Ectodermal cell (in vitro differentiated cells): ENCODE measurements around the gene NBAS.

Source experiments
- H3K27ac ChIP-seq: 2 replicates; pipeline ENCODE4 v1.7.0; 2013; ENCODE audit warnings: mild to moderate bottlenecking, low read depth, low read length; ENCODE audit not compliant: insufficient read depth, poor library complexity, severe bottlenecking
- H3K27me3 ChIP-seq: 2 replicates; pipeline ENCODE4 v1.7.0; 2013; ENCODE audit warnings: mild to moderate bottlenecking, low read length; ENCODE audit not compliant: insufficient read depth, control insufficient read depth, poor library complexity, severe bottlenecking
- H3K36me3 ChIP-seq: one replicate; pipeline ENCODE4 v1.7.0; 2013; ENCODE audit warnings: low read length; ENCODE audit not compliant: control insufficient read depth, insufficient read depth
- H3K4me1 ChIP-seq: one replicate; pipeline ENCODE4 v1.7.0; 2013; ENCODE audit warnings: low read length; ENCODE audit not compliant: control insufficient read depth, insufficient read depth
- H3K4me3 ChIP-seq: 2 replicates; pipeline ENCODE4 v1.7.0; 2013; ENCODE audit warnings: low read depth, low read length, control low read depth; ENCODE audit not compliant: insufficient read depth
- H3K9me3 ChIP-seq: 2 replicates; pipeline ENCODE4 v1.7.0; 2013; ENCODE audit warnings: mild to moderate bottlenecking, low read length, moderate library complexity; ENCODE audit not compliant: control insufficient read depth
- WGBS, 2 experiments: methylation state at CpG; one replicate each; pipeline ENCODE4 v1.1.7; 2013; ENCODE audit warnings: missing lambda C conversion rate in 2 of 2; 5-methylcytosine and 5-hydroxymethylcytosine counted together

The NBAS gene

DNA sequence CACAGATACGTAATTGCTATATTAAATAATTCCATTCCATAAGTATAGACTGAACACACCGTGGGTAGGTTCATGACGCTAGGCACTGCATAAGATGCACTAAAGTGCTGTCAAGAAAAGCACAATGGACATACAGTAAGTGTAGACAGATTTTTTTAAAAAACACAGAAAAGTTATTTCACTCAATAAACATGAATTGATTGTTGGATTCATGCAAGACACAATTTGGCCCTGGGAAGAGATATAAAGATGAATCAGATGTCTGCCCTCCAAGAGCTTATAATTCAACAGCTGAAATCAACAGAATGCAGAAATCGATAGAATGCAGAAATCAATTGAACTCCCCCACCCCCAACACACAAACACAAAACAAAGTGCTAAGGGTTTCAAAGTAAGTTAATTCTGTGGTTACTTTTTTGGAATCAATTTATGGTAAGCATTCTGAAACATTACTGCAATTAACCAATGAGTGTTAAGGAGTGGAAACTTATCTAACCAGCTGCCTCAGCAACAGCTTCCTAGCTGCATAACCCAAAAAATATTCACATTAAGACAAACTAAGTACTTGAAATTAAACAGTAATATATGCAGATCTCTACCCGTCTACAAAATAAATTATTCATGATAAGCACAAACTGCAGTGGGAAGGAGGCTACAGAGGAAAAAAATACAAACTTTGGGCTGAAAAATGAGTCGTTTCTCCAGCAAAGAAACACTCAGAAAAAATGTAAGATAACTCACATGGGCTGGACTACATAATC is 1.6 kb downstream of the NBAS start:
- no peaks in the 10 kb centered on the region for H3K36me3 ChIP-seq
- peak overlapping the region; percentile 83 for H3K4me3 ChIP-seq
- H3K27ac ChIP-seq = no peak overlapping the region
- 87% methylated on average over 4 to 6 of the region's 6 CpGs for WGBS, 2 experiments
- H3K27me3 ChIP-seq = no peaks in the 10 kb centered on the region
- H3K9me3 ChIP-seq = no peaks in the 10 kb centered on the region
- peaks cover 12% of the 10 kb centered on the region for H3K4me1 ChIP-seq

DNA sequence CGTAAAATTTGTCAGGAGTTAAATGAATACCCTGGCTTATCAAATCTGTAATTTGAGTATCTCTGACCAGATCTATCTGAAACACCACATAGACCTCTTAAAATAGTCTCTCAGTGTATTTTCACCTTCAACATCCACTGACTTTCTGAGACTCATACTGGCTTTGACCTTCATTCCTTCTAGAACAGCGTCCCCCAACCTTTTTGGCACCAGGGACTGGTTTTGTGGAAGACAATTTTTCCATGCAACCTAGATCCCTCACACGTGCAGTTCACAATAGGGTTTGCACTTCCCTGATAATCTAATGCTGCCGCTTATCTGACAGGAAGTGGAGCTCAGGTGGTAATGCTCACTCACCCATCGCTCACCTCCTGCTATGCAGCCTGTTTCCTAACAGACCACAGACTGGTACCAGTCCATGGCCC is 3.2 kb downstream of the NBAS start:
- no peak overlapping the region for H3K4me3 ChIP-seq
- no peaks in the 10 kb centered on the region for H3K9me3 ChIP-seq
- WGBS, 2 experiments = 86 to 91% methylated on average over 5 of the region's 5 CpGs
- H3K27me3 ChIP-seq = no peaks in the 10 kb centered on the region
- H3K4me1 ChIP-seq = peaks cover 12% of the 10 kb centered on the region
- no peak overlapping the region for H3K27ac ChIP-seq
- no peaks in the 10 kb centered on the region for H3K36me3 ChIP-seq

DNA sequence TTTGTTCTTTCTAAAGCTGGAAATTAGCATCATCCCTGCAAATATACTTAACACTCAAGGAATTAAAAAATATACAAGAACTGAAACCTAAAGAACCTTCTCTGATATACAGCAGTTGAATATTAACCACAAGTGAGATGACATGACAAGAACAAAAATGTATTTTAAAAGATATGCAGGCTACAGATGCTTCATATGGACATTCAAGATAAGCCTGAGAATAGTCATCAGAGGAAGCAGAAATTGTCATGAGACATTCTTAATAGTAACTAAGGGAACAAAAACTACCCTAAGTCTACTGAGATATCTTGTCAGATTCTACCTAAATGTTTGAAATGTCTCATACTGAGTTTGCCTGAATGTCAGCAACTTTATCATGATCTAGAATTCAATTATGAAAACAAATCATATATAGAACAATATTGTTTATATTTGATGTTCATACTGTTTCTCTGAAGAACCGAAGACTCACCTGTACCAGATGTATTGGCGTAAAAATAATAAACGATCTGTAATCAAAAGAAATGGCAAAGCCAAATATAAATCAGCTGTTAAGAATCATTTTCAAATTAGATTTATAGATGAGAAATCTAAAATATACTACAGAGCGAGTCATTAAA is 4.7 kb downstream of the NBAS start:
- Histone ChIP-seq H3K9me3 (no peaks in the 10 kb centered on the region), H3K4me3 (no peak overlapping the region), H3K36me3 (no peaks in the 10 kb centered on the region), H3K27ac (no peak overlapping the region), H3K27me3 (no peaks in the 10 kb centered on the region), H3K4me1 (peaks cover 1% of the 10 kb centered on the region)
- no CpG with 5 or more reads among the region's 4 CpGs for WGBS, 2 experiments

DNA sequence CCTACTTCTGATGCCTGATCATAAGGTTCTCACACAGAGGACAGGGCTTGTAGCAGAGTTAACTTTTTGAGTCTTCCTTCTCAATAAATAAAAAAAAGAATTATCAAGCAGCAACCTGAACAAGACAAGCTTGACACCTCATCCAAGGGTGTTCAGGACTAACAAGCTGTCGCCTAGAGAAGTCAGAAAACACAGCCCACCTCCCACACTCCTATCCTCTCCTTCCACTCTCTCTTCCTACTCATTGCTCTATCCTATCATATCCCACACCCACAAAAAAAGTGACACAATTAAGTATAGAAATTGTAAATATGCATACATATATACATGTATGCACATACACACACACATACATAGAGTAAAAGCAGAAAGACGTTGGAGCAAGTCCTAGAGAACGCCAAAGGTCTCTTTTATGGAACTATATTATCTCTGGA is 5.4 kb downstream of the NBAS start:
- 93 to 99% methylated on average over 3 of the region's 3 CpGs for WGBS, 2 experiments
- Histone ChIP-seq H3K9me3 (no peaks in the 10 kb centered on the region), H3K27ac (no peak overlapping the region), H3K4me1 (no peaks in the 10 kb centered on the region), H3K27me3 (no peaks in the 10 kb centered on the region), H3K36me3 (no peaks in the 10 kb centered on the region), H3K4me3 (no peak overlapping the region)

DNA sequence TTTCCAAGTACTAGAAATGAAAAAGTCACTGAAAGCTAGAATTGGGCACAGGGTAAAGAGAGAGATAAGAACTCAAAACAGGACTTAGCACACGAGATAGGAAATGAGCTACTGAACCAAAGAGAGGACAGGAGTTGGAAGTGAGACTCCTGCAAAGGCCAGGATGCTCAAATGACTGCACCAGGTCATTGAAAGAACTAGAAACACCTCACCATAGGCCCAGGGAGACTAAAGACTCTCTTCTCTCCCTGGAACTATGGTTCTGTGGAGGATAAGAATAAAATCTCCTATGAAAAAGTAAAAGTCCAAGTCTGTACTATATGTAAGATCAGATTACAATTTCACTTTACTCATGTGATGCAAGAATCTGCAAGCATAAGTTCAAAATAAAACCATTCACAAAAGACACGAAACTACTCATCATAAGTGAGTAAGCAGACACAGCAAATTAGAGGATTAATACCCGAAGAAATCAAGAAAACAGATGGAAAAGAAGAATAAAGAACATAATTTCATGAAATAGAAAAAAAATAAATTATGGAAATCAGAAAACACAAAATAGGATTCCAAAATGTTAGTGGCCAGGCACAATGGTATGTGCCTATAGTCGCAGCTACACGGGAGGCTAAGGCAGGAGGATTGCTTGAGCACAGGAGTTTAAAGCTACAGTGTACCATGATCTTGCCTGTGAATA is 6.5 kb downstream of the NBAS start:
- Histone ChIP-seq H3K4me1 (no peaks in the 10 kb centered on the region), H3K27ac (no peak overlapping the region), H3K4me3 (no peak overlapping the region), H3K9me3 (no peaks in the 10 kb centered on the region), H3K27me3 (no peaks in the 10 kb centered on the region), H3K36me3 (no peaks in the 10 kb centered on the region)
- 94 to 95% methylated on average over 4 of the region's 5 CpGs for WGBS, 2 experiments

DNA sequence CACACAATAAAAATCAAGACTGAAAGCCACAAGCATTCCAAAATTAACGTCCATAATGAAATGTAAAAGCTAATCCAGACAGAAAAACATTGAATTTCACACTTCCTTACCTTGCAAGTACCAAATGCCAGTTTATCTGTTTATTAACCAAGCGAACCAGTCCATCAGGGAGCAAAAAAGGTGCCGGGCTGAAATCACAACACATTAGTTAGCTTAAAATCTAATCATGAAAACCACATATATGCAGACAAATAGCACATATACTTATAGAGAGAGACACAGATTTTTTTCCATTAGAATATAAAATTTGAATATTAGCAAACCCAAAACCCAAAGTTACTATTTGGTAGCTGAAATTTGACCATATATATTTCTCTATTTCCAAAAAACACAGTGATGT is 7.2 kb downstream of the NBAS start:
- H3K27ac ChIP-seq = no peak overlapping the region
- WGBS, 2 experiments = 88 to 90% methylated on average over 3 of the region's 3 CpGs
- H3K4me1 ChIP-seq = no peaks in the 10 kb centered on the region
- H3K9me3 ChIP-seq = no peaks in the 10 kb centered on the region
- H3K4me3 ChIP-seq = no peak overlapping the region
- H3K27me3 ChIP-seq = no peaks in the 10 kb centered on the region
- no peaks in the 10 kb centered on the region for H3K36me3 ChIP-seq

DNA sequence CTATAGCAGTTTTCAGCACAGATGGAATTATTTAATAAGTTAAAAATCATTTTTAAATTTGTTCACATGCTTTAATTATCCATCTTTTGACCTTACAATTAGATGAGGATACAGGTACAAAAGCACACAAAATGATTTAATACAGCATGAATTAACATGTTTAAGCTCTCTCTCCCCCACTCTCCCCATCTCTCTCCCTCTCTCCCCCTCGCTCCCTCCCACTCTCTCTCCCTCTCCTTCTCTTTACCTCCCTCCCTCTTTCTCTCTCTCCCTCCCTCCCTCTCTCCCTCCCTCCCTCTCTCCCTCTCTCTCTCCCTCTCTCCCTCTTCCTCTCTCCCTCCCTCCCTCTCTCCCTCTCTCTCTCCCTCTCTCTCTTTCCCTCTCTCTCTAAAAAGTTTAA is 7.6 kb downstream of the NBAS start:
- Histone ChIP-seq H3K27me3 (no peaks in the 10 kb centered on the region), H3K27ac (no peak overlapping the region), H3K4me1 (no peaks in the 10 kb centered on the region), H3K9me3 (no peaks in the 10 kb centered on the region), H3K36me3 (no peaks in the 10 kb centered on the region), H3K4me3 (no peak overlapping the region)
- 93 to 95% methylated on average over 1 of the region's 1 CpG for WGBS, 2 experiments

DNA sequence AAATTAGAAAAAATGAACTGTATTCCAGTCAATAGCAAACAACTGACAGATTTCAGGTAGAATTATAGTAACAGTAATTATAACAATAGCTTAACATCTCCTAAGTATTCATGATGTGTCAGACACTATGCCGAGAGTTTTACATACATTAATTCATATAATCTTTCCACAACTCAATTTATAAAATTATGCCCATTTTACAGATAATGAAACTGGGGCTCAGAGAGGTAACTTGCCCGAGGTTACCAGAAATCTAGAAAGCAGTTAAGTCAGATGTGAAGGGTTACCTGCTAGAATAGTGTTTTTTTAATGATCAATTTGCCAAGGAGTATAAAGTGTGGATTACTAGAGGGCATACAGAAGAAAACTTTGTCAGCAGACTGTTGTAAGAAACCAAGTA is 12.2 kb downstream of the NBAS start:
- Histone ChIP-seq H3K4me1 (no peaks in the 10 kb centered on the region), H3K36me3 (no peaks in the 10 kb centered on the region), H3K27me3 (no peaks in the 10 kb centered on the region), H3K27ac (no peak overlapping the region), H3K4me3 (no peak overlapping the region), H3K9me3 (no peaks in the 10 kb centered on the region)
- 95 to 98% methylated on average over 1 to 2 of the region's 2 CpGs for WGBS, 2 experiments

DNA sequence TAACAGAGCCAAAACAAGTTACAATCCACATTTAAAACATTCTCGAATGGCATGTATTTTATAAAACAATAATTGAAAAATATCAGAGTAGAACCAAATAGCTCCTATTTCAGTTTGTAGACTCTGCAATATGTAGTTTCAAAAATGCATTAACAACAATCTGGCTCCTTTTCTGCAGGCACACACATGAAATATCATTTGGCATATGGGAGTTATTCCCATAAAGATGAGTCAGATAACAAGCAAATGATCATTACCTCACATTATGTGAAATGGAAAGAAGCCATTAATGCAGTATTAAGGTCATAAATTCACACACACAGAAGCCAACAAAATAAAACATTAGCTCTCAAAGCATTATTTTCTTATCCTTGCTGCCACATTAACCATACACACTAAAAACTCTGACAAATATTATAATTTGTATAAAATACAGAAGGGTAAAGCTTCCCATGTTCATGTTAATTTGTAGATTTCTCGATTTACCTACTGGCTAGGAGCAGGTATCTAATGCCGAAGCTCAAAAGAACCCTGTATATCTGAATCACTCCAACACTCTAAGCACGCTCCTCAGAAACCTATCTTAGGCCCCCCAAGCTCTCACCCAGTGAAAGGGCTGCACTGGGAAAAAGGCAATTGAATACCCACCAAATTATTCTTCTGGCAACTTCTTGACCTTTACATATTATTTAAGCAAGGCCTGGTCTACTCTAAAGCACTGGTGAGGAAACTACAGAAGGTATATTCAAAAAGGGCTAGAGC is 13.8 kb downstream of the NBAS start:
- H3K36me3 ChIP-seq = no peaks in the 10 kb centered on the region
- no peak overlapping the region for H3K27ac ChIP-seq
- H3K4me3 ChIP-seq = no peak overlapping the region
- no peaks in the 10 kb centered on the region for H3K9me3 ChIP-seq
- 88 to 96% methylated on average over 3 to 4 of the region's 4 CpGs for WGBS, 2 experiments
- H3K4me1 ChIP-seq = no peaks in the 10 kb centered on the region
- H3K27me3 ChIP-seq = no peaks in the 10 kb centered on the region
